Vagina (tissue), 2 donors: ENCODE data around the gene AQP12B.

ENCODE experiments used
- POLR2A ChIP-seq, 2 donors: fragments of 450-650 bp; IDR thresholded peaks; one replicate each; pipeline ENCODE4 v1.6.1; 2017; ENCODE audit warnings: antibody characterized with exemption in 2 of 2, mild to moderate bottlenecking in 2 of 2, moderate library complexity in 2 of 2
- TF ChIP-seq, protein P1 (sequence below), 3 experiments: fragments of 450-650 bp in 2 of 3; fragments of 200-600 bp in 1 of 3; sonication (generic) in 1 of 3; IDR thresholded peaks; one replicate each; pipeline ENCODE4 v1.5.1; 2017 to 2019; ENCODE audit warnings: antibody characterized with exemption in 3 of 3, mild to moderate bottlenecking in 2 of 3, moderate library complexity in 2 of 3

GRCh38 chr2:240708457-240708856, 25.8 kb upstream of the AQP12B start:
- TF ChIP-seq, protein P1, sequence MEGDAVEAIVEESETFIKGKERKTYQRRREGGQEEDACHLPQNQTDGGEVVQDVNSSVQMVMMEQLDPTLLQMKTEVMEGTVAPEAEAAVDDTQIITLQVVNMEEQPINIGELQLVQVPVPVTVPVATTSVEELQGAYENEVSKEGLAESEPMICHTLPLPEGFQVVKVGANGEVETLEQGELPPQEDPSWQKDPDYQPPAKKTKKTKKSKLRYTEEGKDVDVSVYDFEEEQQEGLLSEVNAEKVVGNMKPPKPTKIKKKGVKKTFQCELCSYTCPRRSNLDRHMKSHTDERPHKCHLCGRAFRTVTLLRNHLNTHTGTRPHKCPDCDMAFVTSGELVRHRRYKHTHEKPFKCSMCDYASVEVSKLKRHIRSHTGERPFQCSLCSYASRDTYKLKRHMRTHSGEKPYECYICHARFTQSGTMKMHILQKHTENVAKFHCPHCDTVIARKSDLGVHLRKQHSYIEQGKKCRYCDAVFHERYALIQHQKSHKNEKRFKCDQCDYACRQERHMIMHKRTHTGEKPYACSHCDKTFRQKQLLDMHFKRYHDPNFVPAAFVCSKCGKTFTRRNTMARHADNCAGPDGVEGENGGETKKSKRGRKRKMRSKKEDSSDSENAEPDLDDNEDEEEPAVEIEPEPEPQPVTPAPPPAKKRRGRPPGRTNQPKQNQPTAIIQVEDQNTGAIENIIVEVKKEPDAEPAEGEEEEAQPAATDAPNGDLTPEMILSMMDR (IDR thresholded peaks at IDR 0.05) = no peak
- no peak for TF ChIP-seq POLR2A (IDR thresholded peaks at IDR 0.05)
